CD4-positive, alpha-beta T cell (primary cell): ENCODE measurements around the gene RASA1. TPM values are rescaled to one million over a fixed set of nuclear protein-coding genes. Genes with fewer than 3 reads are reported as not detected.

Experiments used
- ATAC-seq: fragments of 200-7000 bp; cut with Tn5 transposase; one replicate; pipeline ENCODE4 v1.10.0; 2022; ENCODE audit warnings: mild to moderate bottlenecking; ENCODE audit not compliant: poor library complexity
- CTCF ChIA-PET: fragments of 350-600 bp; sonication (Branson Sonifier 250); formaldehyde crosslinking; loops from one replicate; lab custom pipeline; 2021; ENCODE audit warnings: antibody characterized with exemption, inconsistent platforms; lab: Charles Lee
- POLR2A ChIA-PET: fragments of 350-600 bp; sonication (Branson Sonifier 250); formaldehyde crosslinking; loops from one replicate; lab custom pipeline; 2021; ENCODE audit warnings: antibody characterized with exemption, inconsistent platforms; lab: Charles Lee
- DNase-seq, 14 experiments: peaks; one replicate each; pipeline ENCODE4 v3.0.0-alpha.2; 2013 to 2020; ENCODE audit warnings: mixed read lengths in 2 of 14
- H3K27ac ChIP-seq, 2 donors: one replicate each; pipeline versions ENCODE4 v1.5.1 to v1.7.0; 2013; ENCODE audit warnings: low read length in 2 of 2, low read depth in 1 of 2, mild to moderate bottlenecking in 1 of 2
- H3K27me3 ChIP-seq, 2 experiments: 1 replicate in 1 of 2; 2 replicates in 1 of 2; pipeline versions ENCODE4 v1.6.1 to v1.7.0; 2013; ENCODE audit warnings: low read length in 2 of 2, control low read depth in 1 of 2, mild to moderate bottlenecking in 1 of 2, moderate library complexity in 1 of 2; ENCODE audit not compliant: insufficient read depth in 2 of 2, control insufficient read depth in 1 of 2
- H3K36me3 ChIP-seq: one replicate; pipeline ENCODE4 v1.6.1; 2013; ENCODE audit warnings: low read length, control low read depth; ENCODE audit not compliant: insufficient read depth
- H3K4me1 ChIP-seq: one replicate; pipeline ENCODE4 v1.6.1; 2013; ENCODE audit warnings: low read length, control low read depth; ENCODE audit not compliant: insufficient read depth
- H3K4me3 ChIP-seq: one replicate; pipeline ENCODE4 v1.5.1; 2013; ENCODE audit warnings: mild to moderate bottlenecking, low read length, moderate library complexity
- H3K9me3 ChIP-seq, 2 experiments: 1 replicate in 1 of 2; 2 replicates in 1 of 2; pipeline versions ENCODE4 v1.6.1 to v1.7.0; 2013; ENCODE audit warnings: low read length in 2 of 2, mild to moderate bottlenecking in 2 of 2, control low read depth in 1 of 2, moderate library complexity in 1 of 2; ENCODE audit not compliant: control insufficient read depth in 1 of 2, insufficient read depth in 1 of 2
- H3K27ac Mint-ChIP-seq: one replicate; pipeline ENCODE4 v1.8.0; 2020; ENCODE audit warnings: mixed read lengths
- H3K27me3 Mint-ChIP-seq: one replicate; pipeline ENCODE4 v1.8.0; 2021; ENCODE audit warnings: mixed read lengths
- H3K36me3 Mint-ChIP-seq: one replicate; pipeline ENCODE4 v1.8.0; 2021; ENCODE audit warnings: low read depth, mixed read lengths
- H3K4me1 Mint-ChIP-seq: one replicate; pipeline ENCODE4 v1.8.0; 2021; ENCODE audit warnings: low read depth, mixed read lengths
- H3K4me3 Mint-ChIP-seq: one replicate; pipeline ENCODE4 v1.8.0; 2020; ENCODE audit warnings: mild to moderate bottlenecking, mixed read lengths
- H3K9me3 Mint-ChIP-seq: one replicate; pipeline ENCODE4 v1.8.0; 2020; ENCODE audit warnings: mixed read lengths
- intact Hi-C, 2 experiments: fragments of 100-400 bp; cut with DNase I in 1 of 2; cut with micrococcal nuclease in 1 of 2; formaldehyde crosslinking; loops; one replicate each; pipeline versions ENCODE4 v1.15.1 to v1.9.0; 2023 to 2025; cut with DNase I, micrococcal nuclease
- total RNA-seq, 174 experiments: library from RNA in 2 of 174; stranded (reverse) in 2 of 174; gene quantifications; one replicate each; pipeline ENCODE4 v1.2.3 and lab custom pipeline; 2021 to 2026
- TF ChIP-seq, protein P1 (sequence below): fragments of 200-600 bp; IDR thresholded peaks from one replicate; pipeline ENCODE4 v1.8.0; 2022; ENCODE audit warnings: antibody characterized with exemption, mild to moderate bottlenecking

The RASA1 gene
- total RNA-seq, 2 experiments from 2014 or later: 15.1 to 15.4 TPM

DNA sequence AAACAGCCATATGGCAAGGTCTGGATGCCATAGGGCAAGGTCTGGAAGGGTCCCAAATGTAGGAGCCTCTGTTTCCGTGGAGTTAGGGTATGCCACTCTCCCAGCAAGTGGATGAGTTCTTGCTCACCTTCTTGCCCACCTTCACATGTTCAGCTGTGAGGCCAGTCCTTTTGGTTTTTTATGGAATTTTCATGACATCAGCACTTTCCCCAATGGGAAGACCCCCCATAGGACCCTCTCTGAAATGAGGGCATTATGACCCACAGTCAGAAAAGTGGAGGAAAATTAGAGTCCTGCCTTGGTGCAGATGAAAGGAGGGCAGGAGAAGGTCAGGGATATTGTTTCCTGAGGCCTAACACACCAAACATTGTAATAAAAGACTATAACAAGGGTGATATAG is 53.9 kb downstream of the RASA1 start:
- H3K27me3 Mint-ChIP-seq: no peaks in the 10 kb centered on the region
- peaks cover 12% of the 10 kb centered on the region for H3K4me1 ChIP-seq
- CTCF ChIA-PET: interaction anchor here (1.1 kb wide), 1 partner anchor 13 kb away, joined by 5 read pairs; no protein-coding TSS in a partner anchor
- H3K9me3 ChIP-seq: peaks cover 0 to 8% of the 10 kb centered on the region in 2 experiments
- peaks cover 6% of the 10 kb centered on the region for H3K36me3 ChIP-seq
- peaks cover 8% of the 10 kb centered on the region for H3K9me3 Mint-ChIP-seq
- no peak overlapping the region for H3K27ac ChIP-seq
- ATAC-seq (no peak), DNase-seq (no peak)
- peaks cover 84% of the 10 kb centered on the region for H3K4me1 Mint-ChIP-seq
- H3K27ac Mint-ChIP-seq: no peak overlapping the region
- TF ChIP-seq, protein P1, sequence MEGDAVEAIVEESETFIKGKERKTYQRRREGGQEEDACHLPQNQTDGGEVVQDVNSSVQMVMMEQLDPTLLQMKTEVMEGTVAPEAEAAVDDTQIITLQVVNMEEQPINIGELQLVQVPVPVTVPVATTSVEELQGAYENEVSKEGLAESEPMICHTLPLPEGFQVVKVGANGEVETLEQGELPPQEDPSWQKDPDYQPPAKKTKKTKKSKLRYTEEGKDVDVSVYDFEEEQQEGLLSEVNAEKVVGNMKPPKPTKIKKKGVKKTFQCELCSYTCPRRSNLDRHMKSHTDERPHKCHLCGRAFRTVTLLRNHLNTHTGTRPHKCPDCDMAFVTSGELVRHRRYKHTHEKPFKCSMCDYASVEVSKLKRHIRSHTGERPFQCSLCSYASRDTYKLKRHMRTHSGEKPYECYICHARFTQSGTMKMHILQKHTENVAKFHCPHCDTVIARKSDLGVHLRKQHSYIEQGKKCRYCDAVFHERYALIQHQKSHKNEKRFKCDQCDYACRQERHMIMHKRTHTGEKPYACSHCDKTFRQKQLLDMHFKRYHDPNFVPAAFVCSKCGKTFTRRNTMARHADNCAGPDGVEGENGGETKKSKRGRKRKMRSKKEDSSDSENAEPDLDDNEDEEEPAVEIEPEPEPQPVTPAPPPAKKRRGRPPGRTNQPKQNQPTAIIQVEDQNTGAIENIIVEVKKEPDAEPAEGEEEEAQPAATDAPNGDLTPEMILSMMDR: no peak
- H3K4me3 ChIP-seq: no peak overlapping the region
- POLR2A ChIA-PET: interaction anchor here (0.6 kb wide), 1 partner anchor 8 kb away, joined by 3 read pairs; no protein-coding TSS in a partner anchor
- no peaks in the 10 kb centered on the region for H3K27me3 ChIP-seq
- H3K36me3 Mint-ChIP-seq: peaks cover 25% of the 10 kb centered on the region
- no peak overlapping the region for H3K4me3 Mint-ChIP-seq
- intact Hi-C loops: no loop called here

DNA sequence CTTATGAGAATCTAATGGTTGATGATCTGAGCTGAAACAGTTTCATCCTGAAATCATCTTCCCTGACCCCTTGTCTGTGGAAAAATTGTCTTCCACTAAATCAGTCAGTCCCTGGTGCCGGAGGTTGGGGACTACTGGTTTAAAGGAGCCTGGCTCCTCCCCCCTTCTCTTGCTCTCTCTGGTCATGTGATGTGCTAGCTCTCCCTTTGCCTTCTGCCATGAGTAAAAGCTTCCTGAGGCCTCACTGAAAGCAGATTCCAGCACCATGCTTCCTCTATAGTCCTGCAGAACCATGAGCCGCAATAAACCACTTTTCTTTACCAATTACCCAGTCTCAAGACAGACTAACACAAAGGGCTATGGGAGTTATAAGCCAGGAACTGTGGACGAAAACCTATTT is 54.7 kb downstream of the RASA1 start:
- H3K27me3 ChIP-seq: no peaks in the 10 kb centered on the region
- peaks cover 0 to 8% of the 10 kb centered on the region in 2 experiments for H3K9me3 ChIP-seq
- DNase-seq: no peak
- intact Hi-C loops: no loop called here
- H3K4me3 ChIP-seq: no peak overlapping the region
- Mint-ChIP-seq H3K27me3 (no peaks in the 10 kb centered on the region), H3K9me3 (peaks cover 8% of the 10 kb centered on the region), H3K4me1 (peaks cover 86% of the 10 kb centered on the region), H3K27ac (peak overlapping the region; percentile 28), H3K36me3 (peaks cover 21% of the 10 kb centered on the region), H3K4me3 (no peak overlapping the region)
- TF ChIP-seq, protein P1: no peak
- peaks cover 6% of the 10 kb centered on the region for H3K36me3 ChIP-seq
- H3K27ac ChIP-seq: no peak overlapping the region
- peaks cover 12% of the 10 kb centered on the region for H3K4me1 ChIP-seq
- no peak for ATAC-seq
- ChIA-PET POLR2A (interaction anchor here (0.6 kb wide), 2 partner anchors 7 to 69 kb away, joined by 3 read pairs; no protein-coding TSS in a partner anchor), CTCF (interaction anchor here (1.1 to 1.5 kb wide), 2 partner anchors 13 to 78 kb away, joined by 3 to 5 read pairs; no protein-coding TSS in a partner anchor)

DNA sequence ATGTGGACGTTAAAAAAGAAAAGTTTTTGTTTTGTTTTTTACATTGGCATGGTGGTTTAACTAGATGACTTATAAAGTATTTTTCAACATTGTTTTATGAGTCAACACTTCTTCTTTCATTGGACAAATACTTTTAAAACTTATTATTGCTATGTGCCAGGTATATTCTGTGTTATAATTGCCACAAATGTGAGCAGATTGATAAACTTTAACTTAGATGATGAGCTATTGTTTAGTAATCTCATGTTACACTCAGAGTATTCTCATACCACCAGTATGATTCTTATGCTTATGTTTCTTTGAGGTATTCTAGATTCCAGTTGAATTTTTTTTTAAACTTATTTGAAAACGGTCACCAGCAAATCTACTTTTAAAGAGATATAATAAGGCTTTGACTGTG is 60.3 kb downstream of the RASA1 start:
- TF ChIP-seq, protein P1: no peak
- Mint-ChIP-seq H3K27me3 (no peaks in the 10 kb centered on the region), H3K9me3 (no peaks in the 10 kb centered on the region), H3K36me3 (peaks cover 17% of the 10 kb centered on the region), H3K27ac (peak overlapping the region; percentile 43), H3K4me3 (no peak overlapping the region), H3K4me1 (peaks cover 79% of the 10 kb centered on the region)
- Histone ChIP-seq H3K4me1 (no peaks in the 10 kb centered on the region), H3K9me3 (no peaks in the 10 kb centered on the region), H3K36me3 (peaks cover 10% of the 10 kb centered on the region), H3K27me3 (no peaks in the 10 kb centered on the region), H3K27ac (no peak overlapping the region), H3K4me3 (no peak overlapping the region)
- ChIA-PET CTCF (interaction anchor here (1.2 to 1.7 kb wide), 2 partner anchors 10 to 13 kb away, joined by 3 to 5 read pairs; no protein-coding TSS in a partner anchor), POLR2A (interaction anchor here (1.0 kb wide), 1 partner anchor 67 kb away, joined by 6 read pairs; no protein-coding TSS in a partner anchor)
- DNase-seq: no peak
- intact Hi-C loops: no loop called here
- ATAC-seq: no peak
